ENCODE results near the gene ALDH8A1. TPM values are rescaled to one million over a fixed set of nuclear protein-coding genes. Genes with fewer than 3 reads are reported as not detected.

Gene ALDH8A1
- total and polyA plus RNA-seq, 10 of the 15 experiments (the other 5 are each of a cell fraction or from before 2014, with no cell fraction given) = 0.13 to 1.8 (median 0.62) TPM; not detected in 3

GRCh38 chr6:134979142-134979541 lies 29.2 kb upstream of the ALDH8A1 start (continued):
- TF ChIP-seq SIN3A (IDR thresholded peaks at IDR 0.05; ENCODE audit: low read depth, low read length) = no peak
- 0 out of 2 replicates have a peak, but pooled peaks have one; percentile 16 for TF ChIP-seq TCF3 (IDR thresholded peaks at IDR 0.05; ENCODE audit: borderline replicate concordance, insufficient read depth, low read depth, low read length)
- no peak for TF ChIP-seq PAX8 (IDR thresholded peaks at IDR 0.05)
- TF ChIP-seq CREM (IDR thresholded peaks at IDR 0.05; ENCODE audit: low read depth) = peak; percentile 81
- TF ChIP-seq MTA2 (IDR thresholded peaks at IDR 0.05; ENCODE audit: low read depth) = 0 out of 2 replicates have a peak, but pooled peaks have one; percentile 51
- no peak for TF ChIP-seq TCF12 (IDR thresholded peaks at IDR 0.05; ENCODE audit: low read depth, low read length)
- TF ChIP-seq ZBED1 (IDR thresholded peaks at IDR 0.05; ENCODE audit: borderline replicate concordance) = peak; percentile 77
- TF ChIP-seq IKZF2 (IDR thresholded peaks at IDR 0.05) = 0 out of 4 replicates have a peak, but pooled peaks of 1 of the 2 experiments have one; percentile 56
- TF ChIP-seq IRF4 (IDR thresholded peaks at IDR 0.05; ENCODE audit: low read depth, low read length) = peak; percentile 94
- TF ChIP-seq GABPA (IDR thresholded peaks at IDR 0.05; ENCODE audit: low read depth) = 0 out of 2 replicates have a peak, but pooled peaks have one; percentile 37
- TF ChIP-seq TBL1XR1 (IDR thresholded peaks at IDR 0.05; ENCODE audit: low read depth, low read length) = peak; percentile 26; the same call in 1 of the 2 replicates
- TF ChIP-seq MYC (IDR thresholded peaks at IDR 0.05; ENCODE audit: insufficient read depth, insufficient read length, insufficient replicate concordance, low read length, severe bottlenecking) = no peak
- TF ChIP-seq JUND (IDR thresholded peaks at IDR 0.05; ENCODE audit: low read depth, low read length) = no peak
- no peak for TF ChIP-seq HCFC1 (IDR thresholded peaks at IDR 0.05; ENCODE audit: low read length)
- TF ChIP-seq SMC3 (IDR thresholded peaks at IDR 0.05; ENCODE audit: borderline replicate concordance, low read length) = no peak
- peak; percentile 80 for TF ChIP-seq ATF2 (IDR thresholded peaks at IDR 0.05; ENCODE audit: low read length)
- peak; percentile 84 for TF ChIP-seq BCL11A (IDR thresholded peaks at IDR 0.05; ENCODE audit: low read depth, low read length)
- peak; percentile 88 for TF ChIP-seq RUNX3 (IDR thresholded peaks at IDR 0.05; ENCODE audit: low read length)
- TF ChIP-seq POLR2AphosphoS2 (IDR thresholded peaks at IDR 0.05; ENCODE audit: low read depth, low read length) = no peak
- TF ChIP-seq MYB (IDR thresholded peaks at IDR 0.05; ENCODE audit: borderline replicate concordance, low read depth, low read length) = no peak
- peak; percentile 16; the same call in 1 of the 2 replicates for TF ChIP-seq ATF7 (IDR thresholded peaks at IDR 0.05; ENCODE audit: low read depth)
- TF ChIP-seq PAX5 (IDR thresholded peaks at IDR 0.05; ENCODE audit: borderline replicate concordance, low read depth, low read length) = peak; percentile 64; the same call in 1 of the 2 replicates
- TF ChIP-seq, protein P1, sequence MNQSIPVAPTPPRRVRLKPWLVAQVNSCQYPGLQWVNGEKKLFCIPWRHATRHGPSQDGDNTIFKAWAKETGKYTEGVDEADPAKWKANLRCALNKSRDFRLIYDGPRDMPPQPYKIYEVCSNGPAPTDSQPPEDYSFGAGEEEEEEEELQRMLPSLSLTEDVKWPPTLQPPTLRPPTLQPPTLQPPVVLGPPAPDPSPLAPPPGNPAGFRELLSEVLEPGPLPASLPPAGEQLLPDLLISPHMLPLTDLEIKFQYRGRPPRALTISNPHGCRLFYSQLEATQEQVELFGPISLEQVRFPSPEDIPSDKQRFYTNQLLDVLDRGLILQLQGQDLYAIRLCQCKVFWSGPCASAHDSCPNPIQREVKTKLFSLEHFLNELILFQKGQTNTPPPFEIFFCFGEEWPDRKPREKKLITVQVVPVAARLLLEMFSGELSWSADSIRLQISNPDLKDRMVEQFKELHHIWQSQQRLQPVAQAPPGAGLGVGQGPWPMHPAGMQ (IDR thresholded peaks at IDR 0.05; ENCODE audit: borderline replicate concordance) = no peak
- TF ChIP-seq NFIC (IDR thresholded peaks at IDR 0.05; ENCODE audit: low read depth, low read length) = peak; percentile 96
- TF ChIP-seq, protein P2, sequence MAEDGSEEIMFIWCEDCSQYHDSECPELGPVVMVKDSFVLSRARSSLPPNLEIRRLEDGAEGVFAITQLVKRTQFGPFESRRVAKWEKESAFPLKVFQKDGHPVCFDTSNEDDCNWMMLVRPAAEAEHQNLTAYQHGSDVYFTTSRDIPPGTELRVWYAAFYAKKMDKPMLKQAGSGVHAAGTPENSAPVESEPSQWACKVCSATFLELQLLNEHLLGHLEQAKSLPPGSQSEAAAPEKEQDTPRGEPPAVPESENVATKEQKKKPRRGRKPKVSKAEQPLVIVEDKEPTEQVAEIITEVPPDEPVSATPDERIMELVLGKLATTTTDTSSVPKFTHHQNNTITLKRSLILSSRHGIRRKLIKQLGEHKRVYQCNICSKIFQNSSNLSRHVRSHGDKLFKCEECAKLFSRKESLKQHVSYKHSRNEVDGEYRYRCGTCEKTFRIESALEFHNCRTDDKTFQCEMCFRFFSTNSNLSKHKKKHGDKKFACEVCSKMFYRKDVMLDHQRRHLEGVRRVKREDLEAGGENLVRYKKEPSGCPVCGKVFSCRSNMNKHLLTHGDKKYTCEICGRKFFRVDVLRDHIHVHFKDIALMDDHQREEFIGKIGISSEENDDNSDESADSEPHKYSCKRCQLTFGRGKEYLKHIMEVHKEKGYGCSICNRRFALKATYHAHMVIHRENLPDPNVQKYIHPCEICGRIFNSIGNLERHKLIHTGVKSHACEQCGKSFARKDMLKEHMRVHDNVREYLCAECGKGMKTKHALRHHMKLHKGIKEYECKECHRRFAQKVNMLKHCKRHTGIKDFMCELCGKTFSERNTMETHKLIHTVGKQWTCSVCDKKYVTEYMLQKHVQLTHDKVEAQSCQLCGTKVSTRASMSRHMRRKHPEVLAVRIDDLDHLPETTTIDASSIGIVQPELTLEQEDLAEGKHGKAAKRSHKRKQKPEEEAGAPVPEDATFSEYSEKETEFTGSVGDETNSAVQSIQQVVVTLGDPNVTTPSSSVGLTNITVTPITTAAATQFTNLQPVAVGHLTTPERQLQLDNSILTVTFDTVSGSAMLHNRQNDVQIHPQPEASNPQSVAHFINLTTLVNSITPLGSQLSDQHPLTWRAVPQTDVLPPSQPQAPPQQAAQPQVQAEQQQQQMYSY (CRISPR knock-in tag; IDR thresholded peaks at IDR 0.05) = no peak
- peak; percentile 19; the same call in 1 of the 2 replicates for TF ChIP-seq CBFB (IDR thresholded peaks at IDR 0.05; ENCODE audit: low read depth)
- peak; percentile 75 for TF ChIP-seq EED (IDR thresholded peaks at IDR 0.05; ENCODE audit: low read depth)
- no peak for TF ChIP-seq YY1 (IDR thresholded peaks at IDR 0.05; ENCODE audit: low read depth, low read length)
